Karpas-422 (cell line): ENCODE data around the gene KCNJ16. TPM values are rescaled to one million over a fixed set of nuclear protein-coding genes. Genes with fewer than 3 reads are reported as not detected.
A peak's percentile ranks its signal among the peaks of the same experiment; 100 is the strongest.

Experiments
- DNase-seq: peaks from one replicate; pipeline ENCODE4 v3.0.0-alpha.2; 2015
- H2AFZ ChIP-seq: fragments of 200-600 bp; sonication (generic); 2 replicates; pipeline ENCODE4 v1.6.1; 2014; ENCODE audit warnings: antibody characterized with exemption, low read length, mixed read lengths
- H3K27ac ChIP-seq: fragments of 200-600 bp; sonication (generic); 2 replicates; pipeline ENCODE4 v1.5.1; 2014; ENCODE audit warnings: mild to moderate bottlenecking, low read length, moderate library complexity
- H3K27me3 ChIP-seq: fragments of 200-600 bp; sonication (generic); 2 replicates; pipeline ENCODE4 v1.6.1; 2014; ENCODE audit warnings: low read length, mixed read lengths
- H3K36me3 ChIP-seq: fragments of 200-600 bp; sonication (generic); 2 replicates; pipeline ENCODE4 v1.6.1; 2014; ENCODE audit warnings: low read length, mixed read lengths; ENCODE audit not compliant: insufficient read depth
- H3K4me1 ChIP-seq: fragments of 200-600 bp; sonication (generic); 2 replicates; pipeline ENCODE4 v1.6.1; 2014; ENCODE audit warnings: mild to moderate bottlenecking, low read length, mixed read lengths
- H3K4me2 ChIP-seq: fragments of 200-600 bp; sonication (generic); 2 replicates; pipeline ENCODE4 v1.6.1; 2014; ENCODE audit warnings: low read length, low read depth, mild to moderate bottlenecking; ENCODE audit not compliant: poor library complexity, severe bottlenecking
- H3K4me3 ChIP-seq: fragments of 200-600 bp; sonication (generic); 2 replicates; pipeline ENCODE4 v1.5.1; 2014; ENCODE audit warnings: mild to moderate bottlenecking, antibody characterized with exemption, low read length, mixed read lengths
- H3K79me2 ChIP-seq: fragments of 200-600 bp; sonication (generic); 2 replicates; pipeline ENCODE4 v1.6.1; 2014; ENCODE audit warnings: mild to moderate bottlenecking, low read length, mixed read lengths
- H3K9ac ChIP-seq: fragments of 200-600 bp; sonication (generic); 2 replicates; pipeline ENCODE4 v1.6.0; 2014; ENCODE audit warnings: low read length
- H3K9me2 ChIP-seq: fragments of 200-600 bp; sonication (generic), shearing (Covaris generic); replicated peaks from 2 replicates; pipeline ENCODE4 v1.6.0; 2014; ENCODE audit warnings: mild to moderate bottlenecking, low read length, moderate library complexity; ENCODE audit not compliant: insufficient read depth
- H3K9me3 ChIP-seq: fragments of 300-700, 200-600 bp; sonication (generic); 2 replicates; pipeline ENCODE4 v1.6.1; 2014; ENCODE audit warnings: low read length, mixed read lengths
- H4K20me1 ChIP-seq: fragments of 200-600 bp; sonication (generic); 2 replicates; pipeline ENCODE4 v1.6.1; 2014; ENCODE audit warnings: mild to moderate bottlenecking, antibody characterized with exemption, low read length, low read depth; ENCODE audit not compliant: insufficient read depth
- total RNA-seq: library from RNA; depleted of rRNA; stranded (reverse); fragments of >200 nt; shearing (Covaris generic); gene quantifications from 2 replicates; pipeline ENCODE4 v1.2.3, GENCODE V29; 2014; ENCODE audit warnings: low replicate concordance

The KCNJ16 gene
- total RNA-seq, 1 experiment from 2014 or later: not detected

GRCh38 chr17:70071620-70072019, 3.4 kb upstream of the KCNJ16 start:
- H2AFZ ChIP-seq: no peak overlapping the region
- no peaks in the 10 kb centered on the region for H3K9me2 ChIP-seq

GRCh38 chr17:70072546-70073309, 2.3 kb upstream of the KCNJ16 start:
- Histone ChIP-seq H3K79me2 (no peaks in the 10 kb centered on the region), H3K9ac (no peak overlapping the region), H3K4me2 (no peak overlapping the region), H3K27me3 (no peaks in the 10 kb centered on the region; the same call in 1 of the 2 replicates), H3K36me3 (no peaks in the 10 kb centered on the region), H4K20me1 (no peaks in the 10 kb centered on the region), H3K9me2 (no peaks in the 10 kb centered on the region), H3K9me3 (no peaks in the 10 kb centered on the region), H2AFZ (no peak overlapping the region), H3K27ac (no peak overlapping the region), H3K4me3 (no peak overlapping the region), H3K4me1 (peaks cover 3% of the 10 kb centered on the region; the same call in 1 of the 2 replicates)
- peak; percentile 48 for DNase-seq

More at GRCh38 chr17:70071620-70072019, 3.4 kb upstream of the KCNJ16 start:
- Histone ChIP-seq H3K27ac (no peak overlapping the region), H3K4me1 (no peaks in the 10 kb centered on the region), H3K79me2 (no peaks in the 10 kb centered on the region), H3K27me3 (no peaks in the 10 kb centered on the region; the same call in 1 of the 2 replicates), H3K9ac (no peak overlapping the region), H3K4me3 (no peak overlapping the region), H3K4me2 (no peak overlapping the region), H3K9me3 (no peaks in the 10 kb centered on the region), H4K20me1 (no peaks in the 10 kb centered on the region), H3K36me3 (no peaks in the 10 kb centered on the region)
- no peak for DNase-seq

GRCh38 chr17:70073310-70073709, 1.7 kb upstream of the KCNJ16 start:
- no peaks in the 10 kb centered on the region for H3K9me2 ChIP-seq
- H3K9ac ChIP-seq: no peak overlapping the region
- H3K4me3 ChIP-seq: no peak overlapping the region
- no peak overlapping the region for H2AFZ ChIP-seq
- no peak overlapping the region for H3K27ac ChIP-seq
- no peaks in the 10 kb centered on the region for H3K9me3 ChIP-seq
- H3K79me2 ChIP-seq: no peaks in the 10 kb centered on the region
- no peaks in the 10 kb centered on the region; the same call in 1 of the 2 replicates for H3K27me3 ChIP-seq
- no peaks in the 10 kb centered on the region for H4K20me1 ChIP-seq
- no peak for DNase-seq
- H3K36me3 ChIP-seq: no peaks in the 10 kb centered on the region
- peaks cover 4% of the 10 kb centered on the region; the same call in 1 of the 2 replicates for H3K4me1 ChIP-seq
- no peak overlapping the region for H3K4me2 ChIP-seq

DNA sequence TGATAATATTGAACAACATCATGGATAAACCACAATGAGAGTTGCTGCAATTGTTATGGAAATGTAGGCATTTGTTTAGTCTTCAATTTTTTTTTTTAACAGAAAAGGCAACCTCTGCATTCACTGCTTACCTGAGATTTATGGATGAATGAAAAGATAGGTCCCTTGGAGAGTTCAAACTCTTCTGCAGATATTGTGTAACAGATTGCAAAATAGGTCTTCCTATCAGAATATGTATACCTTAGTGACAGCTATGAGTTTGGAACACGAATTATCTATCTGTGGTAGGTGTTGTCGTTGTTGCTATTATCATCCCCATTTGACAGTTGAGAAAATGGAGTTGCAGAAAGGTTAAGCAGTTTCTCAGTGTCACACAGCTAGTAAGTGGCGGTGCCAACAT, 1.2 kb upstream of the KCNJ16 start:
- H3K36me3 ChIP-seq: no peaks in the 10 kb centered on the region
- H3K4me1 ChIP-seq: peaks cover 4% of the 10 kb centered on the region; the same call in 1 of the 2 replicates
- H4K20me1 ChIP-seq: no peaks in the 10 kb centered on the region
- H3K9me3 ChIP-seq: no peaks in the 10 kb centered on the region
- no peak overlapping the region for H3K27ac ChIP-seq
- no peak overlapping the region for H2AFZ ChIP-seq
- no peaks in the 10 kb centered on the region for H3K79me2 ChIP-seq
- H3K9me2 ChIP-seq: no peaks in the 10 kb centered on the region
- DNase-seq: no peak
- no peak overlapping the region for H3K4me3 ChIP-seq
- no peaks in the 10 kb centered on the region; the same call in 1 of the 2 replicates for H3K27me3 ChIP-seq
- H3K9ac ChIP-seq: no peak overlapping the region
- H3K4me2 ChIP-seq: no peak overlapping the region

GRCh38 chr17:70074236-70074830, 692 bp upstream of the KCNJ16 start:
- Histone ChIP-seq H3K4me2 (no peak overlapping the region), H3K4me3 (no peak overlapping the region), H4K20me1 (no peaks in the 10 kb centered on the region), H3K9me3 (no peaks in the 10 kb centered on the region), H3K27ac (no peak overlapping the region), H2AFZ (no peak overlapping the region), H3K36me3 (no peaks in the 10 kb centered on the region), H3K9ac (no peak overlapping the region), H3K9me2 (no peaks in the 10 kb centered on the region), H3K27me3 (no peaks in the 10 kb centered on the region; the same call in 1 of the 2 replicates), H3K4me1 (peaks cover 4% of the 10 kb centered on the region; the same call in 1 of the 2 replicates), H3K79me2 (no peaks in the 10 kb centered on the region)
- DNase-seq: no peak

DNA sequence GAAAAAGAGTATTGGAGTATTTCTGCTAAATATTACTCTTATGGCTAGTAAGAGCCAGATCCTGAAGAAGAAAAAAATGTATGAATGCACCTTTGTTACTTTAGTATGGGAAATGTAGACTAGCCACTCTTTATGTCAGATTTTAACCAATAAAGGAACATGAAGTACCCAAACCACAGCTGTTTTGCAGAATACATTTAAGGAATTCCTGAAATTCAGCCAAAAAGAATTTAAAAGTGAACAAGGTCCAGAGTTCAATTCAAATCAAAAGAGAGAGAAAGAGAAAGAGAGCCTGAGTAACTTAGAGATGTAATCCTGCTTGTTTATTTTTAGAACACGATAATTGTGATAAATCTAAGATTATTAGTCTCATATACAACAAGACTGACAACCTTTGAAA, 1.2 kb downstream of the KCNJ16 start:
- Histone ChIP-seq H3K4me2 (no peak overlapping the region), H4K20me1 (no peaks in the 10 kb centered on the region), H2AFZ (no peak overlapping the region), H3K9me3 (no peaks in the 10 kb centered on the region), H3K4me3 (no peak overlapping the region), H3K9me2 (no peaks in the 10 kb centered on the region), H3K79me2 (no peaks in the 10 kb centered on the region), H3K36me3 (no peaks in the 10 kb centered on the region), H3K9ac (no peak overlapping the region), H3K27ac (no peak overlapping the region), H3K27me3 (no peaks in the 10 kb centered on the region; the same call in 1 of the 2 replicates), H3K4me1 (peaks cover 9% of the 10 kb centered on the region)
- DNase-seq: no peak

DNA sequence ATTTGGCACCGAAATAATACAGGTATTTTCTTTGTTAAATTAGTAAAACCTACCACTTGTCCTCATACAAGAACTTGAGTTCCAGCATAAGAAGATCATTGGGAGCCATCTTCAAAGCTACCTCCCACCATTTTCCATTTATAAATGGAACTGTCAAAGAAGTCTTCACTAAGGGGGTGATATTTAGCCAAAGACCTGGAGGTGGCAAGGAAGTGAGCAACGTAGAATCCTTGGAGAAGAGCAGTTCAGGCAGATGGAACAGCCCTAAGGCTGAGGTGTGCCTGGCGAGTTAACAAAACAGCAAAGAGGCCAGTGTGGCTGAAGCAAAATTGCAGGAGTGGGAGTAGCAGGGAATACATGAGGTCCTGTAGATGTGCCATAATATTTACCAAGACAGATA, 1.8 kb downstream of the KCNJ16 start:
- Histone ChIP-seq H2AFZ (no peak overlapping the region), H3K27ac (no peak overlapping the region), H3K79me2 (no peaks in the 10 kb centered on the region), H3K4me1 (peaks cover 14% of the 10 kb centered on the region), H3K4me2 (no peak overlapping the region), H3K27me3 (no peaks in the 10 kb centered on the region; the same call in 1 of the 2 replicates), H3K4me3 (no peak overlapping the region), H3K36me3 (no peaks in the 10 kb centered on the region), H4K20me1 (no peaks in the 10 kb centered on the region), H3K9ac (no peak overlapping the region), H3K9me2 (no peaks in the 10 kb centered on the region), H3K9me3 (no peaks in the 10 kb centered on the region)
- no peak for DNase-seq

- H3K79me2 ChIP-seq: no peaks in the 10 kb centered on the region
- H3K36me3 ChIP-seq: no peaks in the 10 kb centered on the region
- H3K27ac ChIP-seq: no peak overlapping the region
- H3K9ac ChIP-seq: no peak overlapping the region
- H2AFZ ChIP-seq: no peak overlapping the region
- no peaks in the 10 kb centered on the region for H4K20me1 ChIP-seq
- no peak overlapping the region for H3K4me2 ChIP-seq
- H3K4me1 ChIP-seq: peaks cover 14% of the 10 kb centered on the region
- no peak overlapping the region for H3K4me3 ChIP-seq
- no peaks in the 10 kb centered on the region for H3K9me3 ChIP-seq
- H3K27me3 ChIP-seq: no peaks in the 10 kb centered on the region; the same call in 1 of the 2 replicates
- H3K9me2 ChIP-seq: no peaks in the 10 kb centered on the region
- no peak for DNase-seq
Measured at GRCh38 chr17:70078549-70078948, 3.5 kb downstream of the KCNJ16 start.
